Measurements from ENCODE around the gene POPDC2. TPM values are rescaled to one million over a fixed set of nuclear protein-coding genes. Genes with fewer than 3 reads are reported as not detected.
"Not testable (repeated sequence)": the region's sequence is repeated elsewhere in the genome, so short reads cannot be mapped to it uniquely, and the experiment has no call there.

Gene POPDC2
- total RNA-seq, 2 donors from 2014 or later: 8.7 to 26.5 TPM

DNA sequence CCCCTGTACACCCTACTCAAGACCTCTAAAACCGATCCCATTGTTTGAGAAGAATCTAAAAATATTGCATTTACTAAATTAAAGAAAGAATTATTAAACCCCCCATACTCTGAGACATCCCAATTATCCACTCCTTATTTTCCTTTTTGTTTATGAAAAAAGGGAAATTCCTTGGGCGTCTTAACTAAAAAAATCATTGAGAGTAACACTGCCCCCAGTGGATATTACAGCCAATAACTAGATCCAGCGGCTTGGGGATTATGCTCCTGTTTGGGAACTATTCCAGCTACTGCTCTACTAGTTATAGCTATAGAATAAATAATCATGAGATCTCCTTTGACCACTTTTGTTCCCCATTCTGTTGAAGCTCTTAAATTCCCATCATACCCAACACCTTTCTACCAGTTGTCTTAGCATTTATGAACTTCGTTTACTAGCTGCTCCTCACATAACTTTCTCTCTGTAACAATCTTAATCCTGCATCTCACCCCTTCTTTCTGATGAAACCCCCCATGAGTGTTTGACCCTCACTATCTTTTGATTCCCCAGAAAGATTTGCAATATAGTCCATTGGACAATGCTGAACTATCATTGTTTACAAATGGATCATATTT lies 29.8 kb upstream of the POPDC2 start:
- Histone ChIP-seq H3K4me1 (replicated peaks) (no peaks in the 10 kb centered on the region), H3K27ac (no peak overlapping the region), H3K27me3 (replicated peaks; ENCODE audit: insufficient read depth) (no peaks in the 10 kb centered on the region), H3K9me3 (no peaks in the 10 kb centered on the region), H3K4me3 (no peak overlapping the region), H3K36me3 (no peaks in the 10 kb centered on the region)
- intact Hi-C loops (cut with DNase I): no loop called here
- no peak for DNase-seq (ENCODE audit: low spot score)
- WGBS: 43% methylated on average over 4 of the region's 4 CpGs
- TF ChIP-seq, protein P1, sequence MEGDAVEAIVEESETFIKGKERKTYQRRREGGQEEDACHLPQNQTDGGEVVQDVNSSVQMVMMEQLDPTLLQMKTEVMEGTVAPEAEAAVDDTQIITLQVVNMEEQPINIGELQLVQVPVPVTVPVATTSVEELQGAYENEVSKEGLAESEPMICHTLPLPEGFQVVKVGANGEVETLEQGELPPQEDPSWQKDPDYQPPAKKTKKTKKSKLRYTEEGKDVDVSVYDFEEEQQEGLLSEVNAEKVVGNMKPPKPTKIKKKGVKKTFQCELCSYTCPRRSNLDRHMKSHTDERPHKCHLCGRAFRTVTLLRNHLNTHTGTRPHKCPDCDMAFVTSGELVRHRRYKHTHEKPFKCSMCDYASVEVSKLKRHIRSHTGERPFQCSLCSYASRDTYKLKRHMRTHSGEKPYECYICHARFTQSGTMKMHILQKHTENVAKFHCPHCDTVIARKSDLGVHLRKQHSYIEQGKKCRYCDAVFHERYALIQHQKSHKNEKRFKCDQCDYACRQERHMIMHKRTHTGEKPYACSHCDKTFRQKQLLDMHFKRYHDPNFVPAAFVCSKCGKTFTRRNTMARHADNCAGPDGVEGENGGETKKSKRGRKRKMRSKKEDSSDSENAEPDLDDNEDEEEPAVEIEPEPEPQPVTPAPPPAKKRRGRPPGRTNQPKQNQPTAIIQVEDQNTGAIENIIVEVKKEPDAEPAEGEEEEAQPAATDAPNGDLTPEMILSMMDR (IDR thresholded peaks at IDR 0.05): peak in 3 of 4 experiments; percentile 15 to 29 (median 24)
- TF ChIP-seq POLR2A (IDR thresholded peaks at IDR 0.05): no peak
- no peak for TF ChIP-seq POLR2AphosphoS5 (IDR thresholded peaks at IDR 0.05)

DNA sequence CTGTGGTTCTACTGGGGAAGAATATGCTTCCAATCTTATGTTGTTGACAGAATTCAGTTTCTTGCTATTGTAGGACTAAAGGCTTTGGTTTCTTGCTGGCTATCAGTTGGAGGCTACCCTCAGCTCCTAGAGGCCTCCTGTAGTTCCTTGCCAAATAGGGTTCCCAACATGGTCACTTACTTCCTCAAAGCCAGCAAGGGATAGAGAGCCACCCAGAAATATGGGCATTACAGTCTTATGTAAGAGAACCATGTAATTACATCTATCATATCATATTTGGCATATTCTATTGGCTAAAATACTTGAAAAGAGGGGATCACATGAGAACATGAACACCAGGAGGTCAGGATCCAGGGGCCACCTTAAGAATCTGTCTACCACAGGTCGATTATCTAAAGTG lies 23.0 kb upstream of the POPDC2 start:
- intact Hi-C loops (cut with DNase I): loop anchor here (10.0 kb wide), 2 partner anchors 159 to 409 kb away; no protein-coding TSS in a partner anchor
- 50% methylated on average over 1 of the region's 1 CpG for WGBS
- Histone ChIP-seq H3K27me3 (replicated peaks; ENCODE audit: insufficient read depth) (no peaks in the 10 kb centered on the region), H3K27ac (no peak overlapping the region), H3K4me1 (replicated peaks) (no peaks in the 10 kb centered on the region), H3K36me3 (no peaks in the 10 kb centered on the region), H3K4me3 (no peak overlapping the region), H3K9me3 (no peaks in the 10 kb centered on the region)
- DNase-seq (ENCODE audit: low spot score): no peak
- TF ChIP-seq, protein P1 (IDR thresholded peaks at IDR 0.05): no peak
- TF ChIP-seq POLR2A (IDR thresholded peaks at IDR 0.05): no peak
- no peak for TF ChIP-seq POLR2AphosphoS5 (IDR thresholded peaks at IDR 0.05)

DNA sequence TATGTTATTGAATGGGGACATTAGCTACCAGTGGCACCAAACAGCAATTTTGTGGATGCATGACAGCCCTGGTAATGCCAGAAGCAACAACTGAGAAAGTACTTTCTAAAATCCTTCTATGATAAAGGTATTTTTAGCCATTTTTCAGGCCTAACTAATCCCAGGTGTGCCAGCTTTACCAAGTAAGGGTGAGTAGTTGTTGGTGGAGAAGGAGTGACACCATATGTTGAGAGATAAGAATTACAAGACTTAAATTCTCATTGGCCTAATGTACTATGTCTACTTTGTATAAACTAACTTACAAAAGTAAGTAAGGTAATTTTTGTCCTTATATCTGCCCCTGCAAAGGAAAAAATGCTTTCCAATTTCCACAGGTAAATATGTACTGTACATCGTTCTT lies 20.9 kb upstream of the POPDC2 start:
- Histone ChIP-seq H3K9me3 (no peaks in the 10 kb centered on the region), H3K27ac (no peak overlapping the region), H3K36me3 (no peaks in the 10 kb centered on the region), H3K4me3 (no peak overlapping the region), H3K27me3 (replicated peaks; ENCODE audit: insufficient read depth) (no peaks in the 10 kb centered on the region), H3K4me1 (replicated peaks) (no peaks in the 10 kb centered on the region)
- TF ChIP-seq POLR2A (IDR thresholded peaks at IDR 0.05): no peak
- TF ChIP-seq POLR2AphosphoS5 (IDR thresholded peaks at IDR 0.05): no peak
- TF ChIP-seq, protein P1 (IDR thresholded peaks at IDR 0.05): peak in 3 of 4 experiments; percentile 27 to 62 (median 46)
- no peak for DNase-seq (ENCODE audit: low spot score)
- intact Hi-C loops (cut with DNase I): loop anchor here (10.0 kb wide), 2 partner anchors 156 to 406 kb away; no protein-coding TSS in a partner anchor
- 50% methylated on average over 1 of the region's 1 CpG for WGBS

DNA sequence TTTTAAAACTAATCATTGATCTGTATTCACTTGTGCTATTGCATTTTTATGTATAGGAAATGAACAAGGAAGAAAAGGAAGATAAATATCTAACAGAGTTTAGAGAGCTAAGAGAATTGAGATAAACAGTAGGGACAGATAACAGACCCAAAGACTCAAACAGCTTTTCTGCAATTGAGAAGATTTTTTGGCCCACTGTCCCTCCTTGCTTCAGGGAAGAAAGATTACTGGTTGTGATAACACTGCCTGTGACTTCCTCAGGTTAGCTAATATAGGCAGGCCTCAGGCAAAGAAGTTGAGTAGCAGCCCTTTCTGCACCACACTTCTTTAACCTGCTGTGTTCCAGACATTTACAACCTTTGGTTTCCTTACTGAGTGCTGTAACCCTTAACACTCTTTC lies 19.5 kb upstream of the POPDC2 start:
- Histone ChIP-seq H3K36me3 (no peaks in the 10 kb centered on the region), H3K4me3 (no peak overlapping the region), H3K4me1 (replicated peaks) (peaks cover 10% of the 10 kb centered on the region), H3K27me3 (replicated peaks; ENCODE audit: insufficient read depth) (no peaks in the 10 kb centered on the region), H3K27ac (no peak overlapping the region), H3K9me3 (no peaks in the 10 kb centered on the region)
- intact Hi-C loops (cut with DNase I): loop anchor here (5.0 to 10.0 kb wide), 5 partner anchors 43 to 405 kb away; partner anchors contain the start of genes TIMMDC1 and TMEM39A
- TF ChIP-seq, protein P1 (IDR thresholded peaks at IDR 0.05): no peak
- TF ChIP-seq POLR2A (IDR thresholded peaks at IDR 0.05): no peak
- no peak for TF ChIP-seq POLR2AphosphoS5 (IDR thresholded peaks at IDR 0.05)
- DNase-seq (ENCODE audit: low spot score): no peak

DNA sequence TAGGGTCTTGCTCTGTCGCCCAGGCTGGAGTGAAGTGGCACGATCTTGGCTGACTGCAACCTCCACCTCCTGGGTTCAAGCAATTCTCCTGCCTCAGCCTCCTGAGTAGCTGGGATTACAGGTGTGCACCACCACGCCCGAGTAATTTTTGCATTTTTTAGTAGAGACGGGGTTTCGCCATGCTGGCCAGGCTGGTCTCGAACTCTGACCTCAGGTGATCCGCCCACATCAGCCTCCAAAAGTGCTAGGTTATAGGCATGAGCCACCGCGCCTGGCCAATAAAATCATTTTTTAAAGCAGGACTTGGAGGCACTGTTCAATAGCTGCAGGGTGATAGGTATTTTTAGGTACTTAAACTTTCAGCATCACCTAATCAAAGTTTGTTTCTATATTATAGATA lies 17.8 kb upstream of the POPDC2 start:
- H3K9me3 ChIP-seq; DNase-seq (ENCODE audit: low spot score); H3K36me3 ChIP-seq; H3K27me3 ChIP-seq (replicated peaks; ENCODE audit: insufficient read depth); H3K4me3 ChIP-seq; H3K27ac ChIP-seq: not testable (repeated sequence)
- H3K4me1 ChIP-seq (replicated peaks): peaks cover 10% of the 10 kb centered on the region
- 96% methylated on average over 10 of the region's 10 CpGs for WGBS
- intact Hi-C loops (cut with DNase I): loop anchor here (5.0 to 10.0 kb wide), 3 partner anchors 41 to 216 kb away; partner anchors contain the start of genes TIMMDC1 and TMEM39A
